Gastrocnemius medialis (tissue), 4 donors: Measurements from ENCODE around the gene CHAD. TPM values are rescaled to one million over a fixed set of nuclear protein-coding genes. Genes with fewer than 3 reads are reported as not detected.

ENCODE experiments used
- ATAC-seq, 2 donors: fragments of 150-250 bp; one replicate each; pipeline ENCODE4 v1.9.1; 2016
- DNase-seq, 2 donors: peaks; one replicate each; pipeline ENCODE4 v3.0.0-alpha.2; 2019
- H3K27ac ChIP-seq, 4 donors: fragments of 200-600 bp; sonication (generic); 1 replicate in 1 of 4; 2 replicates in 3 of 4; pipeline ENCODE4 v1.5.1; 2016 to 2018; ENCODE audit warnings: mild to moderate bottlenecking in 2 of 4, moderate library complexity in 1 of 4
- H3K27me3 ChIP-seq, 3 donors: fragments of 200-600 bp; sonication (generic) in 2 of 3; 1 replicate in 1 of 3; 2 replicates in 2 of 3; pipeline versions ENCODE4 v1.5.1 to v1.6.0; 2016 to 2019; ENCODE audit warnings: mild to moderate bottlenecking in 1 of 3, moderate library complexity in 1 of 3
- H3K36me3 ChIP-seq, 2 donors: fragments of 200-600 bp; sonication (generic) in 1 of 2; one replicate each; pipeline ENCODE4 v1.5.1; 2017 to 2018
- H3K4me1 ChIP-seq, 2 donors: fragments of 200-600 bp; sonication (generic) in 1 of 2; one replicate each; pipeline ENCODE4 v1.5.1; 2016 to 2017; ENCODE audit warnings: mild to moderate bottlenecking in 2 of 2
- H3K4me3 ChIP-seq, 4 donors: fragments of 200-600 bp; sonication (generic) in 3 of 4; 1 replicate in 1 of 4; 2 replicates in 3 of 4; pipeline ENCODE4 v1.5.1; 2016 to 2019; ENCODE audit warnings: mild to moderate bottlenecking in 2 of 4
- H3K9me3 ChIP-seq, 3 donors: fragments of 200-600 bp; sonication (generic) in 2 of 3; 1 replicate in 1 of 3; 2 replicates in 2 of 3; pipeline ENCODE4 v1.5.1; 2016 to 2019
- POLR2A ChIP-seq, 2 donors: fragments of 450-650 bp; IDR thresholded peaks; one replicate each; pipeline ENCODE4 v1.6.1; 2017; ENCODE audit warnings: antibody characterized with exemption in 2 of 2, mild to moderate bottlenecking in 2 of 2, moderate library complexity in 2 of 2
- in situ Hi-C, 4 donors: fragments of 200-750 bp; cut with MboI; loops; one replicate each; pipeline versions ENCODE4 v1.15.0 to v1.8.0; 2017; ENCODE audit warnings: low sequenced_read_pairs in 4 of 4
- intact Hi-C: fragments of 100-400 bp; cut with DNase I; formaldehyde crosslinking; loops from one replicate; pipeline ENCODE4 v1.15.1; 2023; ENCODE audit warnings: low total_unique reads
- total RNA-seq, 4 donors: library from RNA; depleted of rRNA; stranded (reverse); fragments of >200 nt; gene quantifications; one replicate each; pipeline versions ENCODE4 v1.1.0 to v1.2.3, GENCODE V29; 2016
- TF ChIP-seq, protein P1 (sequence below), 5 experiments: fragments of 450-650 bp in 3 of 5; fragments of 200-600 bp in 2 of 5; sonication (generic) in 2 of 5; IDR thresholded peaks in 4 of 5; conservative IDR thresholded peaks in 1 of 5; 1 replicate in 4 of 5; 2 replicates in 1 of 5; pipeline ENCODE4 v1.5.1; 2016 to 2019; ENCODE audit warnings: antibody characterized with exemption in 5 of 5, mild to moderate bottlenecking in 3 of 5, moderate library complexity in 3 of 5

Gene CHAD
- total RNA-seq, 4 donors from 2014 or later: 1.8 to 8.8 TPM; not detected in 2

DNA sequence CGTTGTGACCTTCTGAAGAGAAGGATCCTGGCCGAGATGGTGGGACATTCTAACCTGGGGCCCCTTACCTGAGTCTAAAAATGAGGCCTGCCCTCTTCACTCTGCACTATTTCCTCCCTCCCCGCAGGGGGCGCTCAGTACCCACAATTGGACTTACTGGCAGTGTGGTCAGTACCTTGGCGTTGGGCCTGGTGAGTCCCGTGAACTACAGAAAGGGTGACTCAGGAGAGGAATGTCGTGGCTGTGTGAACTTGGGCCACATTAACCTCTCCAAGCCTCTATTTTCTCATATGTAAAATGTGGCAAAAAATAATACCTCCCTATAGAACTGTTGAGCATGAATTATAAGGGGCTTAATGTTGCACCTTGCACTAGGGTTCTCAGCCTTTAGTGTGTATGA, 13.8 kb upstream of the CHAD start:
- Histone ChIP-seq H3K36me3 (peaks cover 0 to 39% of the 10 kb centered on the region in 2 donors), H3K27ac (peak overlapping the region; percentile 95 to 98 (median 97)), H3K9me3 (no peaks in the 10 kb centered on the region), H3K4me1 (peaks cover 31 to 36% of the 10 kb centered on the region in 2 donors), H3K4me3 (no peak overlapping the region), H3K27me3 (no peaks in the 10 kb centered on the region)
- DNase-seq: peak; percentile 94 to 98
- in situ Hi-C loops (loop anchor here in 2 of 4 donors (10.0 to 25.0 kb wide), 2 partner anchors 95 to 222 kb away; partner anchors contain the start of genes ANKRD40 (in 1 of the 2) and LRRC59 (in 1 of the 2)), intact Hi-C loops (loop anchor here (1.0 to 10.0 kb wide), 4 partner anchors 26 to 222 kb away; partner anchors contain the start of genes ANKRD40, MYCBPAP and SPATA20)
- TF ChIP-seq POLR2A (IDR thresholded peaks at IDR 0.05): no peak
- TF ChIP-seq, protein P1, sequence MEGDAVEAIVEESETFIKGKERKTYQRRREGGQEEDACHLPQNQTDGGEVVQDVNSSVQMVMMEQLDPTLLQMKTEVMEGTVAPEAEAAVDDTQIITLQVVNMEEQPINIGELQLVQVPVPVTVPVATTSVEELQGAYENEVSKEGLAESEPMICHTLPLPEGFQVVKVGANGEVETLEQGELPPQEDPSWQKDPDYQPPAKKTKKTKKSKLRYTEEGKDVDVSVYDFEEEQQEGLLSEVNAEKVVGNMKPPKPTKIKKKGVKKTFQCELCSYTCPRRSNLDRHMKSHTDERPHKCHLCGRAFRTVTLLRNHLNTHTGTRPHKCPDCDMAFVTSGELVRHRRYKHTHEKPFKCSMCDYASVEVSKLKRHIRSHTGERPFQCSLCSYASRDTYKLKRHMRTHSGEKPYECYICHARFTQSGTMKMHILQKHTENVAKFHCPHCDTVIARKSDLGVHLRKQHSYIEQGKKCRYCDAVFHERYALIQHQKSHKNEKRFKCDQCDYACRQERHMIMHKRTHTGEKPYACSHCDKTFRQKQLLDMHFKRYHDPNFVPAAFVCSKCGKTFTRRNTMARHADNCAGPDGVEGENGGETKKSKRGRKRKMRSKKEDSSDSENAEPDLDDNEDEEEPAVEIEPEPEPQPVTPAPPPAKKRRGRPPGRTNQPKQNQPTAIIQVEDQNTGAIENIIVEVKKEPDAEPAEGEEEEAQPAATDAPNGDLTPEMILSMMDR (IDR thresholded peaks at IDR 0.05 in 4 of 5, conservative IDR thresholded peaks at IDR 0.05 in 1 of 5): peak; percentile 87 to 96 (median 95)
- ATAC-seq: peak; percentile 79

DNA sequence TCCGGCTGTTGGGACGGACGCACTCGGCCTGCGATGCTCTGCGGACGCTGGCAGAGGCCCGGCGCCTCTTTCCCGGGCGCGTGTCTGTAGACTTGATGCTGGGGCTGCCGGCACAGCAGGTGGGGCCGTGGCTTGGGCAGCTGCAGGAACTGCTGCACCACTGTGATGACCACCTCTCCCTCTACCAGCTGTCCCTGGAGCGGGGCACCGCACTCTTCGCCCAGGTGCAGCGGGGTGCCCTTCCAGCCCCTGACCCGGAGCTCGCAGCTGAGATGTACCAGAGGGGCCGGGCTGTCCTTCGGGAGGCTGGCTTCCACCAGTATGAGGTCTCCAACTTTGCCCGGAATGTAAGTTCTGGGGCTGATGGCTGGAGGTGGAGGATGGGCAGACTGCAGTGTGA, 13.4 kb upstream of the CHAD start:
- Histone ChIP-seq H3K27me3 (no peaks in the 10 kb centered on the region), H3K9me3 (no peaks in the 10 kb centered on the region), H3K4me1 (peaks cover 32 to 36% of the 10 kb centered on the region in 2 donors), H3K27ac (peak overlapping the region; percentile 95 to 98 (median 97)), H3K4me3 (no peak overlapping the region), H3K36me3 (peaks cover 0 to 35% of the 10 kb centered on the region in 2 donors)
- intact Hi-C loops: loop anchor here (1.0 to 10.0 kb wide), 4 partner anchors 27 to 223 kb away; partner anchors contain the start of genes ANKRD40, MYCBPAP and SPATA20
- no peak for ATAC-seq
- TF ChIP-seq POLR2A (IDR thresholded peaks at IDR 0.05): no peak
- TF ChIP-seq, protein P1 (IDR thresholded peaks at IDR 0.05 in 4 of 5, conservative IDR thresholded peaks at IDR 0.05 in 1 of 5): no peak
- no peak for DNase-seq
- in situ Hi-C loops: loop anchor here in 2 of 4 donors (10.0 to 25.0 kb wide), 2 partner anchors 95 to 223 kb away; partner anchors contain the start of genes ANKRD40 (in 1 of the 2) and LRRC59 (in 1 of the 2)

DNA sequence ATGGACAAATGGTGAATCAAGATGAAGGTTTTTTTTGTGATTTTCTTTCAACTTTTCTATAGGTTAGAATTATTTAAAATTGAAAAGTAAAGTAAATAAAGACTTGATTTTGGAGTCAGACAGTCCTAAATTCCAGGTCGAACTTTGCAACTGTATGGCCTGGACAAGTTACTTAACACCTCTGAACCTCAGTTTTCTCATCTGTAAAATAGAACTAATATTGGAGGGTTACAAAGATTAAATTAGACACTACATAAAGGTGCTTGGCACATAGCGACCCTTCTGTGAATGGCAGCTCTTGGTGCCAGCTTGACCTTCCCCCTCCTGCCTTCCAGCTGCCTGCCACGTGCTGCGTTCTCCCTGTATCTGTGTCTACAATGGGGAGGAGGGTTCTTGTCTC, 13.0 kb upstream of the CHAD start:
- in situ Hi-C loops: loop anchor here in 2 of 4 donors (10.0 to 25.0 kb wide), 2 partner anchors 94 to 223 kb away; partner anchors contain the start of genes ANKRD40 (in 1 of the 2) and LRRC59 (in 1 of the 2)
- Histone ChIP-seq H3K9me3 (no peaks in the 10 kb centered on the region), H3K27me3 (no peaks in the 10 kb centered on the region), H3K4me1 (peaks cover 32 to 36% of the 10 kb centered on the region in 2 donors), H3K4me3 (no peak overlapping the region), H3K27ac (peak overlapping the region; percentile 95 to 98 (median 97)), H3K36me3 (peaks cover 0 to 32% of the 10 kb centered on the region in 2 donors)
- DNase-seq (no peak), ATAC-seq (no peak)
- no peak for TF ChIP-seq POLR2A (IDR thresholded peaks at IDR 0.05)
- TF ChIP-seq, protein P1 (IDR thresholded peaks at IDR 0.05 in 4 of 5, conservative IDR thresholded peaks at IDR 0.05 in 1 of 5): no peak
- intact Hi-C loops: loop anchor here (1.0 to 10.0 kb wide), 4 partner anchors 27 to 223 kb away; partner anchors contain the start of genes ANKRD40, MYCBPAP and SPATA20

DNA sequence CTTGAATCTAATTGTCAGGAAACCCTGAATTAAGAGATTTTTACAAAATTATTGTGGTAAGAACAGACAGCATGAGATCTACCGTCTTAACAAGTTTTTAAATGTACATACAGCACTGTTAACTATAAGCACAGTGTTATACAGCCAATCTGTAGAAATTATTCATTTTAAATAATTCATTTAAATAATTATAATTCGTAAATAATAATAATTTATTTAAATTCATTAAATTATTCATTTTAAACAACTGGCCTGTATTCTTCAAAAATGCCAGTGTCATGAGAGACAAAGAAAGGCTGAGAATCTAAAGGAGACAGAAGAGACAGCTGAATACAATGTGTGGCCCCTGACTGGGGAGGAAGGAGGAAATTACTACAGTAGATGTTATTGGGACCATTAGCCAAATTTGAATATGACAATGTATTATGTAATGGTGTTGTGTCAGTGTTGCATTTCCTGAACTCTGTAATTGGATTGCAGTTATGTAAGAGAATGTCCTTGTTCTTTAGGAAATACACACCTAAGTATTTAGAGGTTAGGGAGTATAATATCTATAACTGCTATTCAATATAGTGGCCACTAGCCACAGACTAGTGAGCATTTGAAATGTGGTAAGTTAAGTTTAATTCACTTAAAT, 12.3 kb upstream of the CHAD start:
- peaks cover 0 to 32% of the 10 kb centered on the region in 2 donors for H3K36me3 ChIP-seq
- peak overlapping the region; percentile 95 to 98 (median 97) for H3K27ac ChIP-seq
- no peaks in the 10 kb centered on the region for H3K27me3 ChIP-seq
- peaks cover 32 to 36% of the 10 kb centered on the region in 2 donors for H3K4me1 ChIP-seq
- intact Hi-C loops (loop anchor here (5.0 to 10.0 kb wide), 2 partner anchors 119 to 224 kb away; partner anchors contain the start of gene ANKRD40), in situ Hi-C loops (loop anchor here in 2 of 4 donors (10.0 to 25.0 kb wide), 2 partner anchors 94 to 224 kb away; partner anchors contain the start of genes ANKRD40 (in 1 of the 2) and LRRC59 (in 1 of the 2))
- no peaks in the 10 kb centered on the region for H3K9me3 ChIP-seq
- no peak for TF ChIP-seq POLR2A (IDR thresholded peaks at IDR 0.05)
- TF ChIP-seq, protein P1 (IDR thresholded peaks at IDR 0.05 in 4 of 5, conservative IDR thresholded peaks at IDR 0.05 in 1 of 5): no peak
- DNase-seq: no peak
- no peak for ATAC-seq
- no peak overlapping the region for H3K4me3 ChIP-seq
